K562 (cell line): Measurements from ENCODE around the gene SOX8. TPM values are rescaled to one million over a fixed set of nuclear protein-coding genes. Genes with fewer than 3 reads are reported as not detected.

Experiments
- CBFB ChIP-seq: sonication (generic); formaldehyde crosslinking; IDR thresholded peaks from 2 replicates; pipeline ENCODE4 v1.4.0; 2020; ENCODE audit warnings: mild to moderate bottlenecking, missing genetic modification reagents
- CREB3L1 ChIP-seq: fragments of 450-650 bp; IDR thresholded peaks from 2 replicates; pipeline ENCODE4 v1.6.1; 2014; ENCODE audit warnings: low read depth, mild to moderate bottlenecking, moderate library complexity, borderline replicate concordance
- FOSL1 ChIP-seq: fragments of 200-800 bp; sonication (Bioruptor generic); conservative IDR thresholded peaks from 2 replicates; pipeline ENCODE4 v1.6.1; 2016; ENCODE audit warnings: missing genetic modification characterization, missing compliant biosample characterization
- FOXA3 ChIP-seq, 2 experiments: fragments of 450-650 bp in 1 of 2; sonication (generic) in 1 of 2; formaldehyde crosslinking; IDR thresholded peaks in 1 of 2; conservative IDR thresholded peaks in 1 of 2; 2 replicates each; pipeline versions ENCODE4 v1.4.0 to v1.8.0; 2020 to 2022; ENCODE audit warnings: mild to moderate bottlenecking in 2 of 2, missing genetic modification reagents in 1 of 2
- ILF3 ChIP-seq: fragments of 450-650 bp; IDR thresholded peaks from 2 replicates; pipeline ENCODE4 v1.6.1; 2018; ENCODE audit warnings: antibody characterized with exemption, mild to moderate bottlenecking, moderate library complexity, borderline replicate concordance
- LCOR ChIP-seq: sonication (generic); formaldehyde crosslinking; IDR thresholded peaks from 2 replicates; pipeline ENCODE4 v1.8.0; 2022; ENCODE audit warnings: mild to moderate bottlenecking, missing genetic modification reagents
- NEUROD1 ChIP-seq: fragments of 150-350 bp; IDR thresholded peaks from 2 replicates; pipeline ENCODE4 v1.6.1; 2014; ENCODE audit warnings: borderline replicate concordance, low read length, low read depth; ENCODE audit not compliant: partially characterized antibody
- PKNOX1 ChIP-seq: fragments of 450-650 bp; IDR thresholded peaks from 2 replicates; pipeline ENCODE4 v1.6.1; 2016
- REST ChIP-seq, 2 experiments: fragments of 450-650 bp; formaldehyde crosslinking in 1 of 2; IDR thresholded peaks; 2 replicates each; pipeline versions ENCODE4 v1.4.0 to v1.6.1; 2014 to 2020; ENCODE audit warnings: mild to moderate bottlenecking in 2 of 2, borderline replicate concordance in 1 of 2, low read depth in 1 of 2
- SP1 ChIP-seq: sonication (generic); formaldehyde crosslinking; IDR thresholded peaks from 2 replicates; pipeline ENCODE4 v1.8.1; 2022; ENCODE audit warnings: mild to moderate bottlenecking, missing genetic modification reagents
- ZBTB1 ChIP-seq: sonication (generic); formaldehyde crosslinking; IDR thresholded peaks from 2 replicates; pipeline ENCODE4 v1.8.1; 2023; ENCODE audit warnings: missing genetic modification reagents, low read depth, mild to moderate bottlenecking, borderline replicate concordance
- ZNF133 ChIP-seq: fragments of 250-450 bp; sonication (Bioruptor Pico); IDR thresholded peaks from 2 replicates; pipeline ENCODE4 v1.4.0; 2020; ENCODE audit warnings: mild to moderate bottlenecking
- ZNF24 ChIP-seq: fragments of 450-650 bp; IDR thresholded peaks from 2 replicates; pipeline ENCODE4 v1.6.1; 2016
- polyA plus RNA-seq, 8 experiments: library from polyadenylated mRNA; depleted of rRNA in 4 of 8; stranded (reverse) in 5 of 8; unstranded in 3 of 8; fragments of >200 nt; fragmentation: Nextera tagmentation in 2 of 8; fragmentation: Illumina TruSeq in 1 of 8; extraction: Ambion mirVana in 2 of 8; extraction: Trizol in 1 of 8; gene quantifications; 2 replicates each; pipeline versions ENCODE4 v1.2.1 to v1.2.3, GENCODE V29; 2011 to 2014; ENCODE audit warnings: inconsistent platforms in 1 of 8, missing spikeins in 1 of 8
- total RNA-seq, 7 experiments: library from RNA; depleted of rRNA in 6 of 7; stranded (reverse); fragments of >200 nt in 6 of 7; fragmentation: Illumina TruSeq in 2 of 7; extraction: Trizol in 2 of 7; gene quantifications; 2 replicates each; pipeline versions ENCODE4 v1.2.1 to v1.2.3, GENCODE V29; 2011 to 2021; ENCODE audit warnings: low replicate concordance in 1 of 7

SOX8 gene
- total and polyA plus RNA-seq, 9 of the 15 experiments (the other 6 are each of a cell fraction or from before 2014, with no cell fraction given), result 0.07 to 0.15 (median 0.15) TPM; not detected in 6

GRCh38 chr16:951660-952301 lies 29.8 kb upstream of the SOX8 start (continued):
- TF ChIP-seq REST (IDR thresholded peaks at IDR 0.05; ENCODE audit: borderline replicate concordance) (no peak), REST (CRISPR knock-in tag; IDR thresholded peaks at IDR 0.05; ENCODE audit: low read depth) (peak; percentile 51; the same call in 1 of the 2 replicates), ILF3 (no peak), FOSL1 (peak; percentile 91), ZNF24 (no peak), ZBTB1 (CRISPR knock-in tag) (peak; percentile 93; the same call in 1 of the 2 replicates), SP1 (CRISPR knock-in tag) (peak; percentile 56), FOXA3 (CRISPR knock-in tag; conservative IDR thresholded peaks at IDR 0.05 in 1 of 2, IDR thresholded peaks at IDR 0.05 in 1 of 2) (peak in 1 of 2 experiments; percentile 46; a peak in 1 of 4 replicates), ZNF133 (CRISPR knock-in tag) (no peak), CREB3L1 (peak; percentile 38; the same call in 1 of the 2 replicates), PKNOX1 (peak; percentile 44; the same call in 1 of the 2 replicates), CBFB (CRISPR knock-in tag) (peak; percentile 98), LCOR (CRISPR knock-in tag) (peak; percentile 44; the same call in 1 of the 2 replicates), NEUROD1 (no peak)
